AG10803 (cell line): ENCODE measurements around the gene FAT1.

Experiments
- DNase-seq: peaks from one replicate; pipeline ENCODE4 v3.0.0; 2010; ENCODE audit warnings: low read depth
- H3K4me3 ChIP-seq: 2 replicates; pipeline ENCODE4 v1.5.1; 2011; ENCODE audit warnings: mild to moderate bottlenecking, low read length, control low read depth
- CTCF ChIP-seq: conservative IDR thresholded peaks from 2 replicates; pipeline ENCODE4 v1.5.1; 2011; ENCODE audit warnings: mild to moderate bottlenecking, low read length, control low read depth, inconsistent platforms

The FAT1 gene

DNA sequence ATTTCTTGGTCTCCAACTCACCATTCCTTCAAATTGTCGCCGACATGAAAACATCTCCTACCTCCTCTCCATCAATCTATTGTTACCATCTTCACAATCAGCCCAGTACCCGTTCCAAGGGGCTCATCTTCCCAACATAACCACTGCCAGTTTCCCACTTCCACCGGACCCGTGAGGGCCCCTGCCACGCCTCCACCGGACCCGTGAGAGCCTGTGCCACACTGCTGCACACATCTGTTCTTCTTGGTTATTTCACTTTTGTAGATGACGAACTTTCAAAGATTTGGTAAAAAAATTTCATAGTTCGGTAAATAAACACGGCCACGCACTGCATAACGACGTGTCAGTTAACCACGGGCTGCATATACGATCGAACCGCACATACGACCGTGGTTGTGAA is 65.0 kb downstream of the FAT1 start:
- no peak for DNase-seq
- no peak for TF ChIP-seq CTCF
- no peak overlapping the region for H3K4me3 ChIP-seq

DNA sequence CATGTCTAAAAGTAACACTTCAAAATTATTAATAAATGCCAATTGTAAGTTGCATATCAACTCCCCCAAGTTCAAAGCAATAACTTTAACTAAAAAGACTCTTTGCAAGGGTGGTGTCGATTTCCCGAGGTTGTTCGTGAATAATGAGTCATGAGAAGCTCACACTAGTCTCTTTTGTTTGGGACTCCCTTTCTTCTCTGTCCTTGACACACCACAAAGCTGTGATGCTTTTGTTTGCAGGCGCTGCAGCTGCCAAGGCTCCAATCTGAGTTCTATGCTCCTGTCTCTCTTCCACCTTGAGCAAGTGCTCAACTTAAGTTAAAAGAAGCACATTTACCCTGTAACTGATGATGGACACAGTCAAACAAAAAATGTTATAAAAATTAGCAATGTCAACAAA is 65.9 kb downstream of the FAT1 start:
- DNase-seq = no peak
- H3K4me3 ChIP-seq = no peak overlapping the region
- no peak for TF ChIP-seq CTCF

DNA sequence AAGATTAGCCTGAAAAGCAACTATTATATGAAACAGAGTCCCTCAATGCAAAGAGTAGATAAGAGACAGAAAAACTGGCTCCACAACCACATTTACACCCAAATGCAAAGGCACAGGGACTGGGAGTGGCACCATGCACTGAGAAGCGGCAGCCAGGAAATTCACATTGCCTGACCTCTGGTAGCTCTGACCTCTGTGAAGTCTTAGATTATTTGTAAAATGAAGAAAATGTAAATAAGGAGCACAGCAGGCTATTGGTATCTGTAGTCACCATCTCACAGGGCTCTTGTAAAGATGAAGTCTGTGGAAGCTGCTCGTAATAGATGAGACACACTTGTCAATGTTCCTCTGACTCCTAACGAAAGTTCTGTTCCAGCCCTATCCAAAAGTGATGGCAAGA is 69.7 kb downstream of the FAT1 start:
- no peak overlapping the region for H3K4me3 ChIP-seq
- no peak for DNase-seq
- no peak for TF ChIP-seq CTCF

GRCh38 chr4:186651624-186652023 is 72.0 kb downstream of the FAT1 start:
- TF ChIP-seq CTCF = no peak
- no peak overlapping the region for H3K4me3 ChIP-seq
- DNase-seq = no peak

DNA sequence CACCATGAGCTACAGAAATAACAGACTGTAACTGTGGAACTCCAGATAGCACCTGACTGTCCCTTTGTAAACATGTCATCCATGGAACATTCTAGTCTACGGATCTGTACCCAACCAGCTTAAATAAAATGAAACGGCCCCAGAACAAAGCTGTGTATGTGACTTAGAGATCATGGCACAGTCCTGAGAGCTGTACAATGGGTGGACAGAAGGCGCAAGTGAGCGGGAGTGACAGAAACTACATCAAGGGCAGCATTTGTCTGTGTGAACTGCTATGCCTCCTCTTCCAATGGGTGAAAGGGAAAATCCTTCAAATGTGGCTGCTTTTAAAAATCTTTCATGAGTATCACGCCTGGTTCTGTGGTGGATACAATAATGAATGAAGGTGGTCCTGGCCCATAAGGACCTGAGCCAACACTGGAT is 72.5 kb downstream of the FAT1 start:
- no peak for TF ChIP-seq CTCF
- no peak for DNase-seq
- no peak overlapping the region for H3K4me3 ChIP-seq

DNA sequence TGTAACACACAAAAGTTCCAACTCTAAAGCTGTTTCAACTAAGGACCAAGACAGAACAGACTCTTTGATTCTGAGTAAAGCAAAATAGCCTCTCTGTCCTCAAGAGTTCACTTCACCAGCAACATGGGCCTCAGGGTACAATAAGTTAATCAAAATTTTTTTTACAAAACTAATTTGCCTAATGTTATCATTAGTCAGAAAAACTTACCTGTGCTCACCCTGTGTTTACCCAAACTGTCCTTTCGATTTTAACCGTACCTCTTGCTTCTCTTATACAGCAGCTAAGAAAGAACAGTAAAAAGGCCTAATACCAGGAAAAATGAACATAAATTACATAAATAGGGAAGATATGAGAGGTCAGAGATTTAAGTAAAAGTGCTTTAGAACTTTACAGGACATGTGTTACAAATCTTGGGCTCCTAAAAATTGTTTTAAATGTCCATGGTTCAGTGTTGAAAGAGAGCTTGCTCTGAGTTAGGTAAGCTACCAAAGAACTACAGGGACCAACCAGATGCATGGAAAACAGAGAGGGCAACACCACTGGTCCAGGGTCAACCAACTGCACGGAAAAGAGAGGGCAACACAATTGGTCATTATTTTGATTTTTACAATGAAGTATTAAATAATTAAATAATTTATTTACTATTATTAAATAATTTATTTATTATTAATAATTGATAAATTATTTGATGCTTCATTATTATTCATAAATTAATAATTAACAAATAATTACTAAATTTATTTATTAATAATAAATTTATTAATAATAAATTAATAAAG is 73.1 kb downstream of the FAT1 start:
- no peak for TF ChIP-seq CTCF
- DNase-seq = no peak
- H3K4me3 ChIP-seq = no peak overlapping the region

DNA sequence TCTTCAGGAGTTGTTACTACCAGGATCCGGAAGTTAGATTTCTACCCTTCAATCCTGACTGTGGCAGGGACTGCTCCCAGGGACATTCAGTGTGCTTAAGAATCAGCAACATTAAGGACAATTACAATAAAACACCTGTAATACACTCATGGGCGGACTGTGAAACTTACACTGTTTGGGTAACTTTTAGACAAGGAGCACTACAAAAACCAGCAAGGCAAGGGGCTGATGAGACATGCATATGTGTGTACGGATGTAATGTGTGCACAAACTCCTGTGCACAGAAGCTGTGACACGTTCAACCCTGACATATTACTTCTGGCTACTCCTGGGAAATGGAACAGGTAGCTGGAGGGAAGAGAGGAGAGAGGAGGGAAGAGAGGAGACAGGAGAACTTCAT is 75.8 kb downstream of the FAT1 start:
- no peak for TF ChIP-seq CTCF
- no peak for DNase-seq
- no peak overlapping the region for H3K4me3 ChIP-seq
